HepG2 (cell line): ENCODE results near the gene KANSL3. TPM values are rescaled to one million over a fixed set of nuclear protein-coding genes. Genes with fewer than 3 reads are reported as not detected.

Experiments
- BCL6 ChIP-seq: IDR thresholded peaks from 2 replicates; pipeline ENCODE4 v1.6.1; 2016; ENCODE audit warnings: missing genetic modification reagents, missing compliant biosample characterization
- IRF2 ChIP-seq: IDR thresholded peaks from 2 replicates; pipeline ENCODE4 v1.6.1; 2018; ENCODE audit warnings: missing genetic modification reagents, missing compliant biosample characterization
- IRF9 ChIP-seq: sonication (generic); formaldehyde crosslinking; IDR thresholded peaks from 2 replicates; pipeline ENCODE4 v1.8.0; 2022; ENCODE audit warnings: missing genetic modification reagents, mild to moderate bottlenecking, borderline replicate concordance
- MLXIP ChIP-seq: sonication (generic); formaldehyde crosslinking; IDR thresholded peaks from 2 replicates; pipeline ENCODE4 v1.9.0; 2021; ENCODE audit warnings: missing genetic modification reagents, borderline replicate concordance
- MXI1 ChIP-seq: IDR thresholded peaks from 3 replicates; pipeline ENCODE4 v1.6.1; 2012; ENCODE audit warnings: low read depth, low read length, inconsistent platforms, borderline replicate concordance
- MYC ChIP-seq: sonication (generic); formaldehyde crosslinking; IDR thresholded peaks from 2 replicates; pipeline ENCODE4 v1.9.0; 2021; ENCODE audit warnings: missing genetic modification reagents, borderline replicate concordance
- MZF1 ChIP-seq: sonication (generic); formaldehyde crosslinking; IDR thresholded peaks from 2 replicates; pipeline ENCODE4 v1.8.1; 2023; ENCODE audit warnings: mild to moderate bottlenecking, missing genetic modification reagents, borderline replicate concordance
- NR2F6 ChIP-seq, 2 experiments: IDR thresholded peaks; 2 replicates each; pipeline ENCODE4 v1.6.1; 2016; ENCODE audit warnings: antibody characterized with exemption in 1 of 2, mild to moderate bottlenecking in 1 of 2
- PITX1 ChIP-seq: sonication (generic); formaldehyde crosslinking; IDR thresholded peaks from 2 replicates; pipeline ENCODE4 v1.5.1; 2020; ENCODE audit warnings: mild to moderate bottlenecking, missing genetic modification reagents
- POLR2G ChIP-seq: fragments of 200-400 bp; formaldehyde crosslinking; IDR thresholded peaks from 2 replicates; pipeline ENCODE4 v1.6.1; 2018; ENCODE audit warnings: mild to moderate bottlenecking, low read depth, low read length, moderate library complexity
- SALL1 ChIP-seq: sonication (generic); formaldehyde crosslinking; IDR thresholded peaks from 2 replicates; pipeline ENCODE4 v1.8.0; 2022; ENCODE audit warnings: mild to moderate bottlenecking, missing genetic modification reagents
- SIX4 ChIP-seq: sonication (generic); formaldehyde crosslinking; IDR thresholded peaks from 2 replicates; pipeline ENCODE4 v1.4.0; 2020; ENCODE audit warnings: missing genetic modification reagents
- TBX2 ChIP-seq: sonication (generic); formaldehyde crosslinking; IDR thresholded peaks from 2 replicates; pipeline ENCODE4 v1.5.0; 2020; ENCODE audit warnings: missing genetic modification reagents, mild to moderate bottlenecking, borderline replicate concordance
- THAP7 ChIP-seq: sonication (generic); formaldehyde crosslinking; IDR thresholded peaks from 2 replicates; pipeline ENCODE4 v1.8.1; 2023; ENCODE audit warnings: mild to moderate bottlenecking, missing genetic modification reagents
- ZBTB34 ChIP-seq: sonication (generic); formaldehyde crosslinking; IDR thresholded peaks from 2 replicates; pipeline ENCODE4 v1.8.0; 2022; ENCODE audit warnings: mild to moderate bottlenecking, missing genetic modification reagents
- ZNF496 ChIP-seq: sonication (generic); formaldehyde crosslinking; IDR thresholded peaks from 2 replicates; pipeline ENCODE4 v1.8.1; 2023; ENCODE audit warnings: mild to moderate bottlenecking, moderate library complexity, missing genetic modification reagents; ENCODE audit not compliant: insufficient replicate concordance
- ZNF724P ChIP-seq: sonication (generic); formaldehyde crosslinking; IDR thresholded peaks from 2 replicates; pipeline ENCODE4 v1.8.0; 2022; ENCODE audit warnings: missing genetic modification reagents, borderline replicate concordance
- ZNF782 ChIP-seq: sonication (generic); formaldehyde crosslinking; IDR thresholded peaks from 2 replicates; pipeline ENCODE4 v1.4.0; 2020; ENCODE audit warnings: missing genetic modification reagents, mild to moderate bottlenecking, borderline replicate concordance
- ZNF816 ChIP-seq: sonication (generic); formaldehyde crosslinking; IDR thresholded peaks from 2 replicates; pipeline ENCODE4 v1.8.0; 2022; ENCODE audit warnings: missing genetic modification reagents, mild to moderate bottlenecking, borderline replicate concordance
- polyA plus RNA-seq, 8 experiments: library from polyadenylated mRNA; depleted of rRNA in 3 of 8; stranded (reverse) in 7 of 8; unstranded in 1 of 8; fragments of >200 nt; fragmentation: Illumina TruSeq in 4 of 8; extraction: Trizol in 4 of 8; gene quantifications; 2 replicates each; pipeline versions ENCODE4 v1.2.1 to v1.2.3, GENCODE V29; 2011 to 2016; ENCODE audit warnings: low read depth in 4 of 8, missing spikeins in 1 of 8, mixed read lengths in 1 of 8; ENCODE audit not compliant: insufficient read depth in 1 of 8
- total RNA-seq, 5 experiments: library from RNA; depleted of rRNA; stranded (reverse); fragments of >200 nt; fragmentation: Illumina TruSeq; extraction: Trizol; gene quantifications; 2 replicates each; pipeline ENCODE4 v1.2.3, GENCODE V29; 2016; ENCODE audit warnings: low read depth in 1 of 5

KANSL3 gene
- total and polyA plus RNA-seq, 2 of the 13 experiments (the other 11 are each of a cell fraction or from before 2014, with no cell fraction given), result 20.8 to 37.3 TPM

GRCh38 chr2:96685577-96686459 lies 47.7 kb upstream of the KANSL3 start (continued):
- no peak for TF ChIP-seq ZNF496
- peak; percentile 45; the same call in 1 of the 2 replicates for TF ChIP-seq TBX2
- TF ChIP-seq MLXIP (CRISPR knock-in tag), result no peak
- TF ChIP-seq MZF1 (CRISPR knock-in tag), result no peak
- TF ChIP-seq SALL1, result peak; percentile 86
- TF ChIP-seq POLR2G, result no peak; the same call in 1 of the 2 replicates
- no peak for TF ChIP-seq SIX4 (CRISPR knock-in tag)
- peak; percentile 23; the same call in 1 of the 2 replicates for TF ChIP-seq IRF9 (CRISPR knock-in tag)
- TF ChIP-seq ZNF816 (CRISPR knock-in tag), result no peak
- peak; percentile 29; the same call in 1 of the 2 replicates for TF ChIP-seq IRF2 (CRISPR knock-in tag)
- TF ChIP-seq THAP7 (CRISPR knock-in tag), result peak; percentile 83; the same call in 1 of the 2 replicates
- TF ChIP-seq MYC (CRISPR knock-in tag), result no peak; the same call in none of the 2 replicates
- peak; percentile 36 for TF ChIP-seq BCL6 (CRISPR knock-in tag)
- 0 out of 2 replicates have a peak, but pooled peaks have one; percentile 66 for TF ChIP-seq PITX1 (CRISPR knock-in tag)
- no peak for TF ChIP-seq ZNF724P (CRISPR knock-in tag)
- peak; percentile 70 for TF ChIP-seq NR2F6 (IDR thresholded peaks at IDR 0.05)
- peak; percentile 88 for TF ChIP-seq NR2F6 (CRISPR knock-in tag; IDR thresholded peaks at IDR 0.05)
- 0 out of 3 replicates have a peak, but pooled peaks have one; percentile 28 for TF ChIP-seq MXI1
- TF ChIP-seq ZNF782, result no peak
- TF ChIP-seq ZBTB34 (CRISPR knock-in tag), result no peak
